Measurements from ENCODE around the gene IQGAP2.
"Not testable (repeated sequence)": the region's sequence is repeated elsewhere in the genome, so short reads cannot be mapped to it uniquely, and the experiment has no call there.

The IQGAP2 gene

GRCh38 chr5:76716456-76717157, 313.5 kb downstream of the IQGAP2 start:
- no peak for DNase-seq (ENCODE audit: low spot score)

GRCh38 chr5:76717222-76718083, 314.4 kb downstream of the IQGAP2 start:
- no peak for DNase-seq (ENCODE audit: low spot score)

- no peak for DNase-seq (ENCODE audit: low spot score)
These were observed 315.3 kb downstream of the IQGAP2 start for GRCh38 chr5:76718381-76718832.

- no peak for DNase-seq (ENCODE audit: low spot score)
These were observed 315.8 kb downstream of the IQGAP2 start for GRCh38 chr5:76718880-76719279.

- DNase-seq (ENCODE audit: low spot score) = no peak
These were observed 318.0 kb downstream of the IQGAP2 start for GRCh38 chr5:76720988-76721569.

- no peak for DNase-seq (ENCODE audit: low spot score)
These were observed 320.2 kb downstream of the IQGAP2 start for GRCh38 chr5:76723266-76723665.

- DNase-seq (ENCODE audit: low spot score) = no peak
These were observed 320.8 kb downstream of the IQGAP2 start for GRCh38 chr5:76723906-76724305.

GRCh38 chr5:76724871-76725270, 321.8 kb downstream of the IQGAP2 start:
- DNase-seq (ENCODE audit: low spot score) = no peak

GRCh38 chr5:76728965-76729364, 325.9 kb downstream of the IQGAP2 start:
- no peak for DNase-seq (ENCODE audit: low spot score)

GRCh38 chr5:76729373-76730290, 326.5 kb downstream of the IQGAP2 start:
- DNase-seq (ENCODE audit: low spot score) = no peak

GRCh38 chr5:76732405-76733048, 329.4 kb downstream of the IQGAP2 start:
- no peak for DNase-seq (ENCODE audit: low spot score)

GRCh38 chr5:76733049-76733417, 329.9 kb downstream of the IQGAP2 start:
- DNase-seq (ENCODE audit: low spot score) = no peak

GRCh38 chr5:76735762-76736545, 332.9 kb downstream of the IQGAP2 start:
- DNase-seq (ENCODE audit: low spot score) = no peak

GRCh38 chr5:76736679-76737556, 333.8 kb downstream of the IQGAP2 start:
- DNase-seq (ENCODE audit: low spot score) = no peak

GRCh38 chr5:76737846-76738245, 334.8 kb downstream of the IQGAP2 start:
- no peak for DNase-seq (ENCODE audit: low spot score)

GRCh38 chr5:76741506-76741905, 338.4 kb downstream of the IQGAP2 start:
- DNase-seq (ENCODE audit: low spot score) = not testable (repeated sequence)

- no peak for DNase-seq (ENCODE audit: low spot score)
These were observed 339.5 kb downstream of the IQGAP2 start for GRCh38 chr5:76742583-76742982.

GRCh38 chr5:76744632-76745031, 341.5 kb downstream of the IQGAP2 start:
- no peak for DNase-seq (ENCODE audit: low spot score)

- DNase-seq (ENCODE audit: low spot score) = no peak
These were observed 342.6 kb downstream of the IQGAP2 start for GRCh38 chr5:76745670-76746069.

- DNase-seq (ENCODE audit: low spot score) = no peak
These were observed 343.6 kb downstream of the IQGAP2 start for GRCh38 chr5:76746677-76747076.

All from NAMALWA (cell line).